Endothelial cell of umbilical vein (primary cell): ENCODE measurements around the gene TMEM95. TPM values are rescaled to one million over a fixed set of nuclear protein-coding genes. Genes with fewer than 3 reads are reported as not detected.

Experiments
- BruUV-seq: library from RNA; stranded (reverse); fragments of 400-500 nt; replicated peaks from 2 replicates; lab custom pipeline; 2021; lab: Mats Ljungman, UMichigan
- CTCF ChIA-PET: fragments of 300-600, 350-600 bp; sonication (Branson Sonifier 250); formaldehyde crosslinking; loops from one replicate; lab custom pipeline; 2021; ENCODE audit warnings: antibody characterized with exemption, inconsistent platforms; lab: Charles Lee
- POLR2A ChIA-PET: fragments of 300-600, 350-600 bp; sonication (Branson Sonifier 250); formaldehyde crosslinking; loops from one replicate; lab custom pipeline; 2021; ENCODE audit warnings: antibody characterized with exemption, inconsistent platforms; lab: Charles Lee
- DNase-seq: peaks from one replicate; pipeline ENCODE4 v3.0.0-alpha.2; 2011; ENCODE audit warnings: low read depth, low spot score
- FAIRE-seq: peaks from 2 replicates; lab custom pipeline; 2011; peaks lifted over from hg19 to GRCh38; lab: Jason Lieb, UNC
- H2AFZ ChIP-seq: 2 replicates; pipeline ENCODE4 v1.6.0; 2012; ENCODE audit warnings: low read depth, low read length, control low read depth, inconsistent platforms
- H3K27ac ChIP-seq: 2 replicates; pipeline ENCODE4 v1.5.1; 2011; ENCODE audit warnings: low read depth, mild to moderate bottlenecking, control low read depth, low read length, moderate library complexity; ENCODE audit not compliant: insufficient read depth
- H3K27me3 ChIP-seq, 2 experiments: 2 replicates each; pipeline versions ENCODE4 v1.6.0 to v1.6.1; 2011; ENCODE audit warnings: low read length in 2 of 2, mixed read lengths in 1 of 2; ENCODE audit not compliant: control insufficient read depth in 2 of 2, insufficient read depth in 2 of 2
- H3K36me3 ChIP-seq, 2 experiments: 2 replicates in 1 of 2; 3 replicates in 1 of 2; pipeline ENCODE4 v1.5.1; 2011; ENCODE audit warnings: low read length in 2 of 2, mild to moderate bottlenecking in 1 of 2, moderate library complexity in 1 of 2; ENCODE audit not compliant: control insufficient read depth in 2 of 2, insufficient read depth in 2 of 2; ENCODE audit errors: extremely low read depth in 1 of 2
- H3K4me1 ChIP-seq: 3 replicates; pipeline ENCODE4 v1.5.1; 2011; ENCODE audit warnings: mild to moderate bottlenecking, low read length; ENCODE audit not compliant: control insufficient read depth, insufficient read depth; ENCODE audit errors: extremely low read depth
- H3K4me2 ChIP-seq: 2 replicates; pipeline ENCODE4 v1.6.1; 2011; ENCODE audit warnings: low read length, control low read depth, mixed read lengths; ENCODE audit not compliant: insufficient read depth
- H3K4me3 ChIP-seq, 3 experiments: fragments of 200-600 bp in 1 of 3; sonication (generic), shearing (Covaris generic) in 1 of 3; replicated peaks in 1 of 3; 2 replicates each; pipeline ENCODE4 v1.5.1; 2011 to 2016; ENCODE audit warnings: control low read depth in 3 of 3, low read length in 3 of 3, mild to moderate bottlenecking in 2 of 3, inconsistent platforms in 1 of 3, low read depth in 1 of 3, moderate library complexity in 1 of 3; ENCODE audit not compliant: insufficient read depth in 1 of 3
- H3K79me2 ChIP-seq: 2 replicates; pipeline ENCODE4 v1.6.0; 2012; ENCODE audit warnings: low read length, inconsistent platforms; ENCODE audit not compliant: control insufficient read depth, insufficient read depth
- H3K9ac ChIP-seq: replicated peaks from 2 replicates; pipeline ENCODE3; 2011; ENCODE audit warnings: low read length, control low read depth; ENCODE audit not compliant: insufficient read depth; ENCODE audit errors: extremely low read depth
- H3K9me1 ChIP-seq: replicated peaks from 3 replicates; pipeline ENCODE4 v1.6.0; 2011; ENCODE audit warnings: mild to moderate bottlenecking, low read length; ENCODE audit not compliant: control insufficient read depth, insufficient read depth; ENCODE audit errors: extremely low read depth
- H3K9me3 ChIP-seq: replicated peaks from 2 replicates; pipeline ENCODE4 v1.5.1; 2012; ENCODE audit warnings: low read length, inconsistent platforms; ENCODE audit not compliant: control insufficient read depth, insufficient read depth
- H4K20me1 ChIP-seq: replicated peaks from 2 replicates; pipeline ENCODE3; 2011; ENCODE audit warnings: mild to moderate bottlenecking, low read length; ENCODE audit not compliant: control insufficient read depth, insufficient read depth; ENCODE audit errors: extremely low read depth
- CTCF ChIP-seq, 2 donors: IDR thresholded peaks; 1 replicate in 1 of 2; 2 replicates in 1 of 2; pipeline ENCODE4 v1.5.1; 2011; ENCODE audit warnings: low read length in 2 of 2, mild to moderate bottlenecking in 2 of 2, moderate library complexity in 2 of 2, control low read depth in 1 of 2, inconsistent platforms in 1 of 2, low read depth in 1 of 2; ENCODE audit not compliant: insufficient read depth in 1 of 2; ENCODE audit errors: extremely low read depth in 1 of 2
- EZH2 ChIP-seq: IDR thresholded peaks from 2 replicates; pipeline ENCODE4 v1.6.1; 2012; ENCODE audit warnings: borderline replicate concordance, low read depth, mild to moderate bottlenecking, moderate library complexity, low read length, inconsistent platforms; ENCODE audit not compliant: severe bottlenecking
- FOS ChIP-seq: IDR thresholded peaks from 2 replicates; pipeline ENCODE4 v1.6.1; 2011; ENCODE audit warnings: mild to moderate bottlenecking, low read length, moderate library complexity, borderline replicate concordance; ENCODE audit not compliant: insufficient read depth
- GATA2 ChIP-seq: IDR thresholded peaks from 2 replicates; pipeline ENCODE4 v1.7.0; 2011; ENCODE audit warnings: low read depth, mild to moderate bottlenecking, moderate library complexity, mixed read lengths, low read length; ENCODE audit not compliant: insufficient read length, insufficient read depth
- JUN ChIP-seq: IDR thresholded peaks from 2 replicates; pipeline ENCODE4 v1.6.1; 2011; ENCODE audit warnings: borderline replicate concordance, low read depth; ENCODE audit not compliant: insufficient read length, insufficient read depth
- MAX ChIP-seq: IDR thresholded peaks from 2 replicates; pipeline ENCODE4 v1.6.1; 2011; ENCODE audit not compliant: insufficient read depth, insufficient read length
- MYC ChIP-seq: IDR thresholded peaks from one replicate; pipeline ENCODE4 v1.6.1; 2011; ENCODE audit warnings: mild to moderate bottlenecking, low read depth, low read length
- POLR2A ChIP-seq: IDR thresholded peaks from 2 replicates; pipeline ENCODE4 v1.6.1; 2012; ENCODE audit warnings: low read depth, mild to moderate bottlenecking, control low read depth, low read length
- POLR2AphosphoS5 ChIP-seq: IDR thresholded peaks from 2 replicates; pipeline ENCODE4 v1.6.1; 2012; ENCODE audit warnings: low read depth, mild to moderate bottlenecking, control low read depth, low read length, moderate library complexity; ENCODE audit not compliant: insufficient read depth
- dilution Hi-C: fragments of 300-500 bp; cut with MboI; formaldehyde crosslinking; loops from one replicate; pipeline ENCODE4 v1.15.0; 2019; ENCODE audit warnings: low sequenced_read_pairs; ENCODE audit not compliant: extremely low pct_ligation_motif_present
- intact Hi-C: fragments of 100-400 bp; cut with micrococcal nuclease; formaldehyde crosslinking; loops from one replicate; pipeline ENCODE4 v1.10.0; 2022
- polyA plus RNA-seq, 4 experiments: library from polyadenylated mRNA; depleted of rRNA in 3 of 4; stranded (reverse) in 3 of 4; unstranded in 1 of 4; fragments of >200 nt; gene quantifications; 2 replicates each; pipeline versions ENCODE4 v1.2.1 to v1.2.3, GENCODE V29; 2011 to 2012; ENCODE audit warnings: missing spikeins in 1 of 4
- total RNA-seq: library from RNA; stranded (reverse); gene quantifications from 2 replicates; pipeline ENCODE4 v1.2.3, GENCODE V29; 2021

The TMEM95 gene
- total and polyA plus RNA-seq, 2 donors (not counting 3 experiments of a cell fraction or from before 2014, with no cell fraction given), result not detected

GRCh38 chr17:7403043-7403726, 48.2 kb downstream of the TMEM95 start:
- FAIRE-seq, result peak; percentile 69
- H4K20me1 ChIP-seq, result no peaks in the 10 kb centered on the region
- H3K4me2 ChIP-seq, result peak overlapping the region; percentile 50
- peak overlapping the region; percentile 68 for H2AFZ ChIP-seq
- no peaks in the 10 kb centered on the region for H3K9me3 ChIP-seq
- peaks cover 4% of the 10 kb centered on the region for H3K79me2 ChIP-seq
- dilution Hi-C loops, result no loop called here
- H3K27ac ChIP-seq, result no peak overlapping the region
- TF ChIP-seq POLR2AphosphoS5, result no peak
- no peak for TF ChIP-seq GATA2
- no peak for TF ChIP-seq FOS
- TF ChIP-seq MYC, result no peak
- no peak for TF ChIP-seq POLR2A
- no peak for TF ChIP-seq MAX
- TF ChIP-seq EZH2, result no peak
- no peak for TF ChIP-seq CTCF (IDR thresholded peaks at IDR 0.05; ENCODE audit: extremely low read depth in 1 of 2, insufficient read depth in 1 of 2, low read depth in 1 of 2, low read length in 2 of 2)
- TF ChIP-seq JUN, result no peak
- peak overlapping the region; percentile 43 to 61 (median 52) for H3K4me3 ChIP-seq
- ChIA-PET CTCF (interaction anchor here (0.6 to 2.9 kb wide), 7 partner anchors 9 to 111 kb away, joined by 3 to 40 read pairs (median 5); partner anchors contain the start of genes PLSCR3, TMEM102, TMEM95 and TNK1), POLR2A (interaction anchor here (0.5 to 1.6 kb wide), 8 partner anchors 9 to 283 kb away, joined by 3 to 11 read pairs (median 6); partner anchors contain the start of genes PLSCR3 and TMEM102)
- no peaks in the 10 kb centered on the region for H3K36me3 ChIP-seq
- intact Hi-C loops, result no loop called here
- H3K4me1 ChIP-seq, result peaks cover 12% of the 10 kb centered on the region
- BruUV-seq, result TSS peak; percentile 64
- no peak for DNase-seq
- H3K27me3 ChIP-seq, result no peaks in the 10 kb centered on the region
- H3K9me1 ChIP-seq, result no peaks in the 10 kb centered on the region
- H3K9ac ChIP-seq, result peak overlapping the region; percentile 30
